ENCODE results near the gene KIF26A.

DNA sequence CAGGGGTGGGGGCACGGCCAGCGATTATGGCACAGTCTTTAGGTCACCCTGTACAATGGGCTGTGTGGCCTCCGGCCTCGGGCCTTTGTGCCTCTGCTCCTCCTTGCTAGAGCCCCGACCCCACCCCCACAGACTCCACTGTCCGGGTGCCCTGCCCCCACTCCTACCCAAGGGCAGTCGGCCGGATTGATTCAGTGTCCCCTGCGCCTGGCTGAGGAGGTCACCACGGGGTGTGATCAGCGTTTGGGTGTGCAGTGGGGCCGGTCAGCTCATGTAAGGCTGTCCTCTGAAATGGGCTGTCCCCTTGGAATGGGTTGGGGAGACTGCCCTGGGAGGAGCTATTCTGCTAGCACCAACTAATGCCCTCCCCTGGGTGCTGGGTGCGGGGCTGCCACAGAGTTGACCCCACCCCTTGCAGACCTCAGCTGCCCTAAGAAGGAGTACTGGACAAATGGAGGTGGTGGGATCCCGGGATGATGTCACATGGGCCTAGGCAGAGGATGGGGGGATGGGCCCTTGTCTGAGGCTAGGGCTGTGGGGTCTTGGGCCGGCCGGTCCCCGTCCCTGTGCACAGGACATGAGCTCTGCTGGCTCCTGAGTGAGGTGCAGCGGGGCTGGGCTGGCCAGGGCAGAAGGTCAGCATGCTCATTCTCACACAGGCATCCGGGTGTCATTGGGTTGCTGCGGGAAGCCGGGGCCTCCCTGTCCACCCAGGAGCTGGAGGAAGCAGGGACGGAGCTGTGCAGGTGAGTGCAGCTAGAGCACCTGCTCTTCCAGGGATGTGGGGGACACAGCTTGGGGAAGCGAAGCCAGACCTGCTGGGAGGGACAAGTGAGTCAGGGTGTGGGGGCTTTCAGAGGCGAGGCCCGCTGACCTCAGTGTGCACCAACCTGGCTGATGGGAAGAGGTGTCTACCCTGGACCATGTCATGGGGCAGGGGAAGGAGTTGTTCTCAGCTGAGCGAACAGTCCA lies 29.5 kb upstream of the KIF26A start:
- TF ChIP-seq, protein P1, sequence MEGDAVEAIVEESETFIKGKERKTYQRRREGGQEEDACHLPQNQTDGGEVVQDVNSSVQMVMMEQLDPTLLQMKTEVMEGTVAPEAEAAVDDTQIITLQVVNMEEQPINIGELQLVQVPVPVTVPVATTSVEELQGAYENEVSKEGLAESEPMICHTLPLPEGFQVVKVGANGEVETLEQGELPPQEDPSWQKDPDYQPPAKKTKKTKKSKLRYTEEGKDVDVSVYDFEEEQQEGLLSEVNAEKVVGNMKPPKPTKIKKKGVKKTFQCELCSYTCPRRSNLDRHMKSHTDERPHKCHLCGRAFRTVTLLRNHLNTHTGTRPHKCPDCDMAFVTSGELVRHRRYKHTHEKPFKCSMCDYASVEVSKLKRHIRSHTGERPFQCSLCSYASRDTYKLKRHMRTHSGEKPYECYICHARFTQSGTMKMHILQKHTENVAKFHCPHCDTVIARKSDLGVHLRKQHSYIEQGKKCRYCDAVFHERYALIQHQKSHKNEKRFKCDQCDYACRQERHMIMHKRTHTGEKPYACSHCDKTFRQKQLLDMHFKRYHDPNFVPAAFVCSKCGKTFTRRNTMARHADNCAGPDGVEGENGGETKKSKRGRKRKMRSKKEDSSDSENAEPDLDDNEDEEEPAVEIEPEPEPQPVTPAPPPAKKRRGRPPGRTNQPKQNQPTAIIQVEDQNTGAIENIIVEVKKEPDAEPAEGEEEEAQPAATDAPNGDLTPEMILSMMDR (IDR thresholded peaks at IDR 0.05; ENCODE audit: insufficient read depth, low read length, poor library complexity, severe bottlenecking): no peak
- TF ChIP-seq EZH2phosphoT487 (conservative IDR thresholded peaks at IDR 0.05; ENCODE audit: low read length): no peak
